ENCODE data around the gene NACAD. TPM values are rescaled to one million over a fixed set of nuclear protein-coding genes. Genes with fewer than 3 reads are reported as not detected.

Gene NACAD
- total and polyA plus RNA-seq, 2 of the 4 experiments (the other 2 are of a cell fraction) = 0.54 to 2.2 TPM

DNA sequence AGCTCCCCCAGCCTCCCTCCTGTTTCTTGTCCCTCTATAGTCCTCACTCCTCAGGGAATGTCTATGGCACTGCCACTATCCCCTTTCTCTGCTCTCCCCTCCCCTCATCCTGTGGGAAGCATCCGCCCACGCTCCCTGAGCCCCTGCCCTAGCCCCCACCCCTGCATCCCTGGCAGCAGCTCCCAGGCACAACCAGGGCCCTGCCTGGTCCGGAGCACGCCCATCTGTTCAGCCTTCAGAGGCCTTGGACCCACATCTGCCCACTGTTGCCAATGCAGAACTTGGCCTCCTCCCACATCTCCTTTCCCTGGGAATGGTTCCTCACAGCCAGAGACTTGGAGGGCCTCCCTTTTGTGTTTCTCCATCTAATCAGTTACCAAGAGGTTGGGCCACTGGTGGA, 43.1 kb upstream of the NACAD start:
- Histone ChIP-seq H3K36me3 (ENCODE audit: control insufficient read depth, insufficient read depth, low read length) (no peaks in the 10 kb centered on the region), H3K9ac (ENCODE audit: low read depth, low read length) (no peak overlapping the region), H2BK20ac (ENCODE audit: low read depth, low read length) (no peak overlapping the region), H2BK15ac (ENCODE audit: low read depth, low read length) (no peak overlapping the region), H3K4ac (ENCODE audit: low read depth, low read length) (no peak overlapping the region), H3K14ac (replicated peaks; ENCODE audit: low read depth, low read length) (no peak overlapping the region), H4K8ac (ENCODE audit: low read depth in 2 of 2, low read length in 2 of 2) (no peak overlapping the region), H3K23ac (ENCODE audit: low read depth, low read length) (no peak overlapping the region), H3K27me3 (ENCODE audit: control insufficient read depth, insufficient read depth, low read length) (peaks cover 23% of the 10 kb centered on the region), H3K9me3 (ENCODE audit: control insufficient read depth, insufficient read depth, low read length) (no peaks in the 10 kb centered on the region), H3K4me2 (ENCODE audit: low read depth, low read length) (no peak overlapping the region), H2AK9ac (replicated peaks; ENCODE audit: low read depth, low read length, poor library complexity) (no peak overlapping the region), H2AFZ (replicated peaks; ENCODE audit: low read length, poor library complexity) (no peak overlapping the region), H2BK120ac (ENCODE audit: low read depth, low read length) (no peak overlapping the region), H3K27ac (ENCODE audit: insufficient read depth, low read length) (no peak overlapping the region), H4K5ac (ENCODE audit: low read depth, low read length) (no peak overlapping the region), H3K4me3 (ENCODE audit: insufficient read depth, low read depth, low read length) (no peak overlapping the region), H3K9me1 (ENCODE audit: insufficient read depth, low read length) (no peaks in the 10 kb centered on the region; the same call in 1 of the 2 replicates), H3K56ac (ENCODE audit: extremely low read depth, insufficient read depth, low read length) (no peak overlapping the region), H3K18ac (ENCODE audit: low read depth, low read length) (no peak overlapping the region), H2AK5ac (ENCODE audit: low read depth, low read length) (no peak overlapping the region), H4K20me1 (ENCODE audit: insufficient read depth, low read length) (no peaks in the 10 kb centered on the region), H2BK5ac (ENCODE audit: low read depth, low read length, poor library complexity, severe bottlenecking) (no peak overlapping the region), H3K79me1 (ENCODE audit: low read depth in 1 of 2, low read length in 2 of 2) (no peaks in the 10 kb centered on the region), H4K91ac (ENCODE audit: insufficient read depth, low read depth, low read length) (no peak overlapping the region), H3K4me1 (ENCODE audit: control insufficient read depth, insufficient read depth, low read length) (no peaks in the 10 kb centered on the region)
- ChIA-PET POLR2A (ENCODE audit: unreplicated experiment) (no interaction called here), CTCF (no interaction called here)
- TF ChIP-seq CTCF (conservative IDR thresholded peaks at IDR 0.05; ENCODE audit: low read depth, low read length) = no peak
- no peak for TF ChIP-seq MXI1 (IDR thresholded peaks at IDR 0.05; ENCODE audit: borderline replicate concordance, low read depth, low read length)
- TF ChIP-seq, protein P1, sequence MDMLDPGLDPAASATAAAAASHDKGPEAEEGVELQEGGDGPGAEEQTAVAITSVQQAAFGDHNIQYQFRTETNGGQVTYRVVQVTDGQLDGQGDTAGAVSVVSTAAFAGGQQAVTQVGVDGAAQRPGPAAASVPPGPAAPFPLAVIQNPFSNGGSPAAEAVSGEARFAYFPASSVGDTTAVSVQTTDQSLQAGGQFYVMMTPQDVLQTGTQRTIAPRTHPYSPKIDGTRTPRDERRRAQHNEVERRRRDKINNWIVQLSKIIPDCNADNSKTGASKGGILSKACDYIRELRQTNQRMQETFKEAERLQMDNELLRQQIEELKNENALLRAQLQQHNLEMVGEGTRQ (IDR thresholded peaks at IDR 0.05; ENCODE audit: low read depth, low read length) = no peak
- TF ChIP-seq SMC3 (IDR thresholded peaks at IDR 0.05; ENCODE audit: low read depth, low read length) = no peak
- TF ChIP-seq POLR2A (IDR thresholded peaks at IDR 0.05; ENCODE audit: low read depth, low read length) = no peak
- no peak for TF ChIP-seq MAFK (IDR thresholded peaks at IDR 0.05; ENCODE audit: low read depth, low read length)
- no peak for TF ChIP-seq RCOR1 (IDR thresholded peaks at IDR 0.05; ENCODE audit: insufficient replicate concordance, low read length)
- TF ChIP-seq RFX5 (IDR thresholded peaks at IDR 0.05; ENCODE audit: low read depth, low read length) = no peak
- ATAC-seq (ENCODE audit: low read depth) = no peak
- no TSS peak for BruUV-seq (replicated peaks)
- dilution Hi-C loops (cut with HindIII; ENCODE audit: low sequenced_read_pairs, unreplicated experiment) = no loop called here
- no peak for DNase-seq
- in situ Hi-C loops (cut with MboI; ENCODE audit: low sequenced_read_pairs) = loop anchor here (10.0 kb wide), 3 partner anchors 167 to 537 kb away; no protein-coding TSS in a partner anchor
- 39% methylated on average over 3 of the region's 4 CpGs; no CpG with 5 or more reads in 1 of the 2 experiments for WGBS, 2 experiments (ENCODE audit: extremely low coverage in 2 of 2, insufficient read length in 1 of 2)
- intact Hi-C loops (cut with micrococcal nuclease) = no loop called here
